ENCODE measurements around the gene KCNQ5.

KCNQ5 gene

GRCh38 chr6:72689107-72689954 lies 67.5 kb downstream of the KCNQ5 start:
- DNase-seq: no peak

DNA sequence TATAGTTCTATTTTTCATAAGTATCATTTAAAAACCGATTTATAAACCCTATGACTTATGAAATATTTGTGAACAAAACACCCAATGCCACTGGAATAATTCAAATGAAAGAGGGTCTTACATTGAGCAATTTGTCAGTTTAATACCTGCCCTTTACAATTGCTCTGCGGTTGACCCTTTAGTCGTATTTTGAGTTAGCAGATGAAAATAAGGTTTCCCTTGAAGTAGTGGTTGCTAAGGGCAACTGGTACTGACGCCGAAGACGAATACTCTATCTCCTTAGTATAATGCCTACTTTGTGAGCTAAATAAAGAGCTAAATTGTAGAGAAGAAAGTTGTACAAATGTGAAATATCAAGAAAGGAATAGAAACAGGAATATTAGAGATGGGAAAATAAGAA lies 69.4 kb downstream of the KCNQ5 start:
- no peak for DNase-seq

- no peak for DNase-seq
Observed at GRCh38 chr6:72696055-72696454, 74.2 kb downstream of the KCNQ5 start.

DNA sequence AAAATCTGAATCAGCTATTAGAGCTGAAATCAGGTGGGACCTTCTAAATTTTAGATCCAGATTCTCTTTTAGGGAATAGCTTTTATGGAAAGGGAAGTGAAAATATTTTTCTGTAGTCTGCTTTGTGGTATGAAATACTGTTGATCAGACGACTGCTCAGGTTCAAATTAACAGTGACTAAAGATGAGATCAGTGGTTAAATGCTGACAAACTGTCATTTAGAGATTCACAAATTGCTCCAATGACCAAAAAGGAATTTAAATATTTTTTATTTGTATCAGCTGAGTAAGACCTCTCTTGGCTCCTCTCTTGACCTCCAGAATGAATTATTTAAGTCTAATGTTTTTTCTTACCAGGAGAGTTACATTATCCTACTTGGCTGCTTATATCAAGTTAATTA lies 77.3 kb downstream of the KCNQ5 start:
- DNase-seq: no peak

DNA sequence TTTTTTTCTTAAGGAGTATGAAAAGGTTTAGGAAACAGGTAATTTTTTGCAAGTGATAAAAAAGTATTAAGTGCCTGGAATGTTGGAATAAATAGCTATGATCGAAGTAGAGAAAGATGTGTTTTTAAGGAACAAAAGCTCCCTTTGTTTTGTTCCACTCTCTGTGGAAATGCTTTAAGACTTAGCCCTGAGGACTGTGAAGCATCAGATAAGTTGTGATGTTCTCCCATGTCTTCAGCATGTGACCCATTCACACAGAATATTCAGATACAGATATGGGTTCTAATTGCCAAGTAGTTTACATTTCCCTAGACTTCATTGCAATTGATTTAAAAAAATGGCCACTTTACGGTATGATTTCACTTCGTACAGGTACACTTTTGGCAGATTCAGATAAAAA lies 80.6 kb downstream of the KCNQ5 start:
- DNase-seq: no peak

DNA sequence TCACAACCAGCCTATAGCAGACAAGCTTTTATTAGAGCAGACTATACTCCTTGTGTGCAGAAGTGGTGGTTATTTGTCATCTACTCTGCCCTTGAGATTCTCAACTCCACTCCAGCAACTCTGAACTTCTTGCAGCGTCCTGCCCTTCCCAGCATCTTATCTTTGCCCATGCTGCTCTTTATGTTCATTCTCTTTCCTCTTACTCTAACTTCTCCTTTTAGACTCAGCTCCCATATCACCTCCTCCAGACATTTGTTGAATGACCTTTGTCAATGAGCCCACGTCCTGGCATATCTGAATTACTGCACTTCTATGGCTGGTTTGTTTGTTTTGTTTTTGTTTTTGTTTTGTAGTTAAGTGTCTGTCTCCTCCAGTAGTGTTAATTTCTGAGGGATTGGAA lies 81.2 kb downstream of the KCNQ5 start:
- no peak for DNase-seq

GRCh38 chr6:72704979-72705378 lies 83.1 kb downstream of the KCNQ5 start:
- no peak for DNase-seq

- no peak for DNase-seq
Observed at GRCh38 chr6:72709431-72709830, 87.6 kb downstream of the KCNQ5 start.

- DNase-seq: no peak
Observed at GRCh38 chr6:72711731-72712130, 89.9 kb downstream of the KCNQ5 start.

GRCh38 chr6:72712910-72713309 lies 91.0 kb downstream of the KCNQ5 start:
- no peak for DNase-seq

DNA sequence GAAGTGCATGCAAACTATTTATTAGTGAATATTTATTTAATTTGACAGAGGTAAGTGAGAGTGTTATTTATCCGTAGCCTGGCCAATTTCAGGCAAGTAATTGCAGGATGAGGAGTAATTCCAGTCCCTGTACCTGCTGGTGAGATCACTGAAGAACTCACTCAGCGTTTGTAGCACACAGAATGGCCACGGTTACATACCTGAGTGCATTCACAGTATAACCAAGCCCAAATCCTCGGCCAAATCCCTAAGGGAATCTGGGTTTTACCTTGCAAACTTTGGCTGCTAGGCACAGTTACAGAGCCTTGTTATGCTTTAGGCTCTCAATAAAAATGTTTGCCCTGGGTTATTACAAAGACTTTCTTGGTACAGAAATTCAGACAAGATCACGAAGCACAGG lies 93.3 kb downstream of the KCNQ5 start:
- no peak for DNase-seq

DNA sequence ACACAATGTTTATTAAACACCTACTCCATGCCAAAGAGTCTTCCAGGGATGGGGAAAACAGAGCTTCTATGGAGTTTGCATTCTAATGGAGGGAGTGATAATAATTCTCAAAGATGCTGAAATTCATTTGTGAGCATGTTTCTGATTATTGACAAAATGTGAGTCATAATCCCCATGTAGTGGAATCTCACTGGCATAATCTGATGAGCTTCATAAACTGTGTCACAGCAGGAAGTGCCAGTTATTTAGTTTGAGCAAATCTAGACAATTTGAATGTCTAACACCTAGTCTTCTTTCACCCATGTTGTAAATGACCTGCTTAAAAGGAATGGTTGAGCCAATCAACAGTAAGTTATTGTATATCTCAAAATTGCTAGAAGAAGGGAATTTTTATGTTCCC lies 95.1 kb downstream of the KCNQ5 start:
- no peak for DNase-seq

DNA sequence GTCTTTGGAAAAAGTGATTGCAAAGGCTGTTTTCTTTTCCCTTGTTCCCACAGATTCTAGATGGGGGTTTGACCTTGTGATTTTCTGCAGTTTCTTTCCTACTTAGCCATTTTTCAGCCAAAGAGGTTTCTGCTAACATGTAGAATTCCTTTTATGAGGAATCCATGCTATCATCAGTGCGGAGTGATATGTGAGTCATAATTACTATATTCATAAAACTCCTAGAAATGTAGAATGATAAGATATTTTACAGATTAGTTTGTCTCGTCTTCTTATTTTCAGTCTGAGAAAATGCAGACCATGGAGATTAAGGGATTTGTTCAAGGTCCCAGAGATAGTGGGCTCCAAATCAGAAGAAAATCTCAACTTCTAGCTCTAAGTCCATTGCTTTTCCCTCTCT lies 98.6 kb downstream of the KCNQ5 start:
- DNase-seq: no peak

- no peak for DNase-seq
Observed at GRCh38 chr6:72721346-72721745, 99.5 kb downstream of the KCNQ5 start.

- no peak for DNase-seq
Observed at GRCh38 chr6:72724545-72724944, 102.7 kb downstream of the KCNQ5 start.

- no peak for DNase-seq
Observed at GRCh38 chr6:72728706-72729343, 107.0 kb downstream of the KCNQ5 start.

DNA sequence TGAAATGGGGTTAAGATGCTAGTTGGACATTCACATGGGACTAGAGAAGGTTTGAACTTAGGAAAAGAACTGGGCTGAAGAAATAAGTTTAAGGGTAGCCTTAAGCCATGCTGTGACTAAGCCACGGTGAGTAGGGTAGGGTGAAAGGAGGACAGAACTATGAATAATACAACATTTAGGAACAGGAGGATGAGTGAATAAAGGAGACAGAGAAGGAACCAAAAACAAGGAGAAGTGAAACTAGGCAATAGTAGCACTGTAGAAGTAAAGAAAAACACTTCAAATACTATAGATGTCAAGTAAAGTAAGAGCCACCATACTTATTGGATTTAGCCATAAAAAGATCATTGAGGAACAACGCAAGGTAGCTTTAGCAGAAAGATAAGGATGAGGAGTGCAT lies 111.2 kb downstream of the KCNQ5 start:
- no peak for DNase-seq

GRCh38 chr6:72738091-72738490 lies 116.2 kb downstream of the KCNQ5 start:
- DNase-seq: no peak

- no peak for DNase-seq
Observed at GRCh38 chr6:72739368-72739779, 117.5 kb downstream of the KCNQ5 start.

- DNase-seq: no peak
Observed at GRCh38 chr6:72740135-72740534, 118.3 kb downstream of the KCNQ5 start.

GRCh38 chr6:72741083-72741482 lies 119.2 kb downstream of the KCNQ5 start:
- DNase-seq: no peak

DNA sequence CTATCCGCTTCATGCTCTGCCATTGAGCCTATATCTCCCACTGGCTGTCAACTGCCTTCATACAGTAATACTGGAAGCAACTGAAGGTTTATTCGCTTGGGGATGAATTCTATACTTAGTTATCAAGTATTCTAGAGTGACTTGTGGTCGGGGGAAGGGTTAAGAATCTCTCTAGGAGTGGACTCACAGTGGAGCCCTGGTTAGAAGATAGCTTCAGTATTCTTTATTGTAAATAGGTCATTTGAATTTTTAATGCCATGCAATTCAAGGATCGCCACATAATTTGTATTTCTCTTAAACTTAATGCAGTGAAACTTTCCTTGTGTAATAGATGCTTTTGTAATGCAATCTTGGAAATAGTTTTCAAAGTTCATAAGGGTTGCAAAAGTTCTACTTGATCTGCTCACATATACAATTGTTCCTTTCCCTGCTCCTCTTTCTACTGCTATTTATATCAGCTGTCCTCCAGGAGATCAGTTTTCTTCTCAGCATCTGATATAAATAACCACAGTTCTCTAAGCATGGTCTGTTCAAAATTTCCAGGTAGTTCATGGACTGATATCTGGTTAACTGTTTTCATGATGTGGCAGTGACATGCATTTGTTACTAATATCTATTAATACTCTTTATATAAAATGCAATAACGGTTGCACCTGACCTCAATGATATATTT lies 120.3 kb downstream of the KCNQ5 start:
- DNase-seq: no peak

DNA sequence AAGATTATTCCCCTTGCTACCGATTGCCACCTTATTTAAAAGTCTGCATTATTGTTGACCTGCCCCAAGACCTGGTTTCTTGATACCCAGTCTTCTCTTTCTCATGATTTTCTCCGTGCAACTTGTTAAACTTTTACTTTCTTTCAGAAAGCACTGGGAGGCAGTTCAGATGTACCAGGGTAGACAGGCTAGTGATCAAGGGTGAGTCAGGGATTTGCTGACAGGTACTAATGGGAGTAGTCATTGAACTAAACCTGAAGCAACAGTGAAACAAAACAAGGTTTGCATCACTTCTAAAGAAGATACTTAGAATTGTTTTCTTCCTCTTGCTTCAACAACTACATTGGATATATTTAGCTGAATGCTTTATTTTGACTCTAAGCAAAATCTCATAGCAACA lies 124.4 kb downstream of the KCNQ5 start:
- DNase-seq: no peak

DNA sequence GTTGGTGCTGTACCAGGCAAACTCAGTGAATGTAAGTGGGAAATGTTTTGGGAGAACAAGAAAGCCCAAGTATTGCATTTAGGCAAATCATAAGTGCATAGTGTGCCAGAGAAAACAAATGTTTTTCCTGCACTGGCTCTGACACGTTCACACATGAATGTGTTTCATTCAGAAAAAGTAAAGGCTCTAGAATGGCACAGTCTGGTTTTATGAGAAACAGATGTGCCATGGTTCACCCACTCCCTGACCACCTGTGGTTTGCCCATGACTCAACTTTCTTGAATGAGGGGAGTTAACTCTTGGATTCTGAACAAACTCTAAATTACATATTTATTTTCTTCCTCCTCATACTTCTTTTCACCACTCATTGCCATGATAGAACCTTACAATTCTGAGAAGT lies 126.9 kb downstream of the KCNQ5 start:
- DNase-seq: no peak

All from RPMI8226 (cell line).